GM23248 (cell line): ENCODE data around the gene TOMM7. TPM values are rescaled to one million over a fixed set of nuclear protein-coding genes. Genes with fewer than 3 reads are reported as not detected.

ENCODE experiments used
- DNase-seq: peaks from one replicate; pipeline ENCODE4 v3.0.0-alpha.2; 2015
- H2AFZ ChIP-seq: fragments of 200-600 bp; sonication (generic); 2 replicates; pipeline ENCODE4 v1.6.1; 2016; ENCODE audit warnings: antibody characterized with exemption
- H3F3A ChIP-seq: fragments of 200-600 bp; sonication (generic); 2 replicates; pipeline ENCODE4 v1.6.1; 2016; ENCODE audit warnings: mild to moderate bottlenecking, antibody characterized with exemption, mixed run types; ENCODE audit not compliant: insufficient read depth
- H3K27ac ChIP-seq: fragments of 200-600 bp; sonication (generic); 2 replicates; pipeline ENCODE4 v1.5.1; 2016; ENCODE audit warnings: mild to moderate bottlenecking
- H3K27me3 ChIP-seq: fragments of 200-600 bp; sonication (generic); replicated peaks from 2 replicates; pipeline ENCODE4 v1.6.1; 2016; ENCODE audit warnings: mild to moderate bottlenecking; ENCODE audit not compliant: insufficient read depth
- H3K36me3 ChIP-seq: fragments of 200-600 bp; sonication (generic); 2 replicates; pipeline ENCODE4 v1.6.1; 2016; ENCODE audit warnings: low read depth, mild to moderate bottlenecking
- H3K4me1 ChIP-seq: fragments of 200-600 bp; sonication (generic); 2 replicates; pipeline ENCODE4 v1.6.1; 2016; ENCODE audit warnings: mild to moderate bottlenecking; ENCODE audit not compliant: insufficient read depth
- H3K4me2 ChIP-seq: fragments of 200-600 bp; sonication (generic); one replicate; pipeline ENCODE4 v1.6.1; 2016; ENCODE audit warnings: mild to moderate bottlenecking; ENCODE audit not compliant: unreplicated experiment
- H3K4me3 ChIP-seq: fragments of 200-600 bp; sonication (generic); 2 replicates; pipeline ENCODE4 v1.5.1; 2016; ENCODE audit warnings: mild to moderate bottlenecking
- H3K79me2 ChIP-seq: fragments of 200-600 bp; sonication (generic); 2 replicates; pipeline ENCODE4 v1.6.1; 2016; ENCODE audit warnings: mild to moderate bottlenecking; ENCODE audit not compliant: insufficient read depth
- H3K9ac ChIP-seq: fragments of 200-600 bp; sonication (generic); 2 replicates; pipeline ENCODE4 v1.6.1; 2016; ENCODE audit warnings: mild to moderate bottlenecking
- H3K9me2 ChIP-seq: fragments of 200-600 bp; sonication (generic); 2 replicates; pipeline ENCODE4 v1.6.1; 2016; ENCODE audit warnings: mixed run types, mild to moderate bottlenecking, moderate library complexity; ENCODE audit not compliant: insufficient read depth
- H3K9me3 ChIP-seq: fragments of 200-600 bp; sonication (generic); one replicate; pipeline ENCODE4 v1.6.1; 2017; ENCODE audit warnings: low read depth
- H4K20me1 ChIP-seq: fragments of 200-600 bp; sonication (generic); 2 replicates; pipeline ENCODE4 v1.6.0; 2016; ENCODE audit not compliant: insufficient read depth
- EZH2 ChIP-seq: fragments of 200-600 bp; sonication (generic); IDR thresholded peaks from 2 replicates; pipeline ENCODE4 v1.6.1; 2018; ENCODE audit warnings: antibody characterized with exemption, mild to moderate bottlenecking; ENCODE audit not compliant: insufficient read depth, poor library complexity, severe bottlenecking
- EZH2phosphoT487 ChIP-seq: fragments of 200-600 bp; sonication (generic); IDR thresholded peaks from 2 replicates; pipeline ENCODE4 v1.6.1; 2018; ENCODE audit warnings: antibody characterized with exemption, moderate library complexity, mild to moderate bottlenecking, low read depth; ENCODE audit not compliant: insufficient read depth
- WGBS, 2 experiments: methylation state at CpG; one replicate each; pipeline ENCODE4 v1.1.6; 2015 to 2017; ENCODE audit warnings: low lambda C conversion rate in 2 of 2, low coverage in 1 of 2; ENCODE audit errors: missing lambda C conversion rate in 2 of 2; 5-methylcytosine and 5-hydroxymethylcytosine counted together
- in situ Hi-C: fragments of 300-500 bp; cut with MboI; formaldehyde crosslinking; loops from 2 replicates; pipeline ENCODE4 v1.15.0; 2020
- polyA plus RNA-seq: library from polyadenylated mRNA; unstranded; fragments of >200 nt; fragmentation: Nextera tagmentation; extraction: Ambion mirVana; gene quantifications from 2 replicates; pipeline ENCODE4 v1.2.1, GENCODE V29; 2016
- total RNA-seq: library from RNA; depleted of rRNA; stranded (reverse); fragments of >200 nt; shearing (Covaris generic); gene quantifications from 2 replicates; pipeline ENCODE4 v1.2.3, GENCODE V29; 2014; rRNA removed

The TOMM7 gene
- total RNA-seq (84.1 and 132 TPM in 2 replicates), polyA plus RNA-seq (376 and 408 TPM in 2 replicates)

GRCh38 chr7:22822486-22823141 lies at the start of gene TOMM7:
TSS of gene TOMM7 (minus strand) at chr7:22822849. CDS start at chr7:22822779, 70 bp downstream.
- TF ChIP-seq EZH2phosphoT487 (no peak), EZH2 (no peak)
- DNase-seq: peak; percentile 99
- Histone ChIP-seq H3K79me2 (peaks cover 49% of the 10 kb centered on the region), H3K27me3 (no peaks in the 10 kb centered on the region), H3K9ac (peak within 1 kb of the TSS; percentile 95), H4K20me1 (no peaks in the 10 kb centered on the region), H3F3A (peaks cover 16% of the 10 kb centered on the region; the same call in 1 of the 2 replicates), H2AFZ (peak within 1 kb of the TSS; percentile 95), H3K9me2 (no peaks in the 10 kb centered on the region), H3K4me2 (peak within 1 kb of the TSS; percentile 97), H3K4me3 (peak within 1 kb of the TSS; percentile 87), H3K27ac (peak within 1 kb of the TSS; percentile 69), H3K4me1 (peaks cover 20% of the 10 kb centered on the region), H3K36me3 (0 out of 2 replicates have a peak, but pooled peaks cover 3% of the 10 kb centered on the region), H3K9me3 (no peaks in the 10 kb centered on the region)
- WGBS, 2 experiments: 1% methylated on average over 38 of the region's 38 CpGs
- in situ Hi-C loops: no loop called here

- TF ChIP-seq EZH2 (no peak), EZH2phosphoT487 (no peak)
- Histone ChIP-seq H3K9me3 (no peaks in the 10 kb centered on the region), H3K9me2 (no peaks in the 10 kb centered on the region), H3K79me2 (no peaks in the 10 kb centered on the region), H3K36me3 (no peaks in the 10 kb centered on the region), H3K4me2 (no peak overlapping the region), H4K20me1 (no peaks in the 10 kb centered on the region), H3K4me3 (no peak overlapping the region), H3K9ac (no peak overlapping the region), H3K27me3 (no peaks in the 10 kb centered on the region), H2AFZ (no peak overlapping the region), H3K4me1 (peaks cover 7% of the 10 kb centered on the region), H3F3A (peaks cover 4% of the 10 kb centered on the region; the same call in 1 of the 2 replicates), H3K27ac (no peak overlapping the region)
- 58 to 74% methylated on average over 7 of the region's 7 CpGs for WGBS, 2 experiments
- DNase-seq: no peak
- in situ Hi-C loops: no loop called here
Measured at GRCh38 chr7:22872096-22872807, 49.6 kb upstream of the TOMM7 start.

- in situ Hi-C loops: no loop called here
Measured at GRCh38 chr7:22871661-22872060, 49.0 kb upstream of the TOMM7 start.

GRCh38 chr7:22868509-22868908 lies 45.9 kb upstream of the TOMM7 start:
- H3K27me3 ChIP-seq: no peaks in the 10 kb centered on the region
- no peaks in the 10 kb centered on the region for H3K79me2 ChIP-seq
- H3K4me2 ChIP-seq: no peak overlapping the region
- H3K9me3 ChIP-seq: no peaks in the 10 kb centered on the region
- no peak for DNase-seq
- H3K36me3 ChIP-seq: no peaks in the 10 kb centered on the region
- H3F3A ChIP-seq: peaks cover 34% of the 10 kb centered on the region
- TF ChIP-seq EZH2phosphoT487 (no peak), EZH2 (no peak)
- no peak overlapping the region for H3K4me3 ChIP-seq
- H3K9ac ChIP-seq: no peak overlapping the region
- H4K20me1 ChIP-seq: no peaks in the 10 kb centered on the region
- no peak overlapping the region for H3K27ac ChIP-seq
- WGBS, 2 experiments: 97 to 100% methylated on average over 1 of the region's 1 CpG
- in situ Hi-C loops: no loop called here
- no peak overlapping the region for H2AFZ ChIP-seq
- no peaks in the 10 kb centered on the region for H3K9me2 ChIP-seq
- peaks cover 34% of the 10 kb centered on the region for H3K4me1 ChIP-seq

More at GRCh38 chr7:22871661-22872060, 49.0 kb upstream of the TOMM7 start:
- Histone ChIP-seq H3K27me3 (no peaks in the 10 kb centered on the region), H3K4me2 (no peak overlapping the region), H3K36me3 (no peaks in the 10 kb centered on the region), H3K9ac (no peak overlapping the region), H3K4me3 (no peak overlapping the region), H3K9me2 (no peaks in the 10 kb centered on the region), H2AFZ (no peak overlapping the region), H3K9me3 (no peaks in the 10 kb centered on the region), H3K27ac (no peak overlapping the region), H3K79me2 (no peaks in the 10 kb centered on the region), H3F3A (peaks cover 9% of the 10 kb centered on the region; the same call in 1 of the 2 replicates), H3K4me1 (peaks cover 11% of the 10 kb centered on the region), H4K20me1 (no peaks in the 10 kb centered on the region)
- TF ChIP-seq EZH2phosphoT487 (no peak), EZH2 (no peak)
- no peak for DNase-seq
